HFFc6 (cell line): ENCODE results near the gene CAMK4. TPM values are rescaled to one million over a fixed set of nuclear protein-coding genes. Genes with fewer than 3 reads are reported as not detected.
A peak's percentile ranks its signal among the peaks of the same experiment; 100 is the strongest.

Experiments
- DNase-seq: peaks from one replicate; pipeline ENCODE4 v3.0.0-alpha.2; 2018
- H3K27ac Mint-ChIP-seq: 2 replicates; pipeline ENCODE4 v1.8.0; 2020; ENCODE audit warnings: mild to moderate bottlenecking, mixed read lengths
- H3K27me3 Mint-ChIP-seq: 2 replicates; pipeline ENCODE4 v1.8.0; 2021; ENCODE audit warnings: mild to moderate bottlenecking, moderate library complexity, mixed read lengths; ENCODE audit not compliant: insufficient read depth
- H3K36me3 Mint-ChIP-seq: 2 replicates; pipeline ENCODE4 v1.8.0; 2021; ENCODE audit warnings: low read depth, mixed read lengths
- H3K4me1 Mint-ChIP-seq: 2 replicates; pipeline ENCODE4 v1.8.0; 2020; ENCODE audit warnings: low read depth, mixed read lengths
- H3K4me3 Mint-ChIP-seq: 2 replicates; pipeline ENCODE4 v1.8.0; 2020; ENCODE audit warnings: mild to moderate bottlenecking, moderate library complexity, mixed read lengths
- H3K9me3 Mint-ChIP-seq: 2 replicates; pipeline ENCODE4 v1.8.0; 2020; ENCODE audit warnings: mild to moderate bottlenecking, mixed read lengths
- CTCF ChIP-seq: fragments of 200-600 bp; sonication (generic); IDR thresholded peaks from 2 replicates; pipeline ENCODE4 v1.5.0; 2021; ENCODE audit warnings: antibody characterized with exemption, mild to moderate bottlenecking
- total RNA-seq, 6 experiments: library from RNA; stranded (reverse); fragmentation: NEBNext Ultra II Directional; extraction: Animal tissue kit (Norgen Biotek cat#: 25700); gene quantifications; 2 replicates in 1 of 6; 3 replicates in 5 of 6; pipeline ENCODE4 v1.2.3, GENCODE V29; 2021

Gene CAMK4
- total RNA-seq, 6 experiments from 2014 or later, result 3.8 to 5.7 (median 4.4) TPM

GRCh38 chr5:111434800-111435199 lies 210.6 kb downstream of the CAMK4 start:
- no peak for TF ChIP-seq CTCF
- peaks cover 32% of the 10 kb centered on the region for H3K4me1 Mint-ChIP-seq
- no peak overlapping the region for H3K4me3 Mint-ChIP-seq
- H3K9me3 Mint-ChIP-seq, result no peaks in the 10 kb centered on the region
- H3K27ac Mint-ChIP-seq, result no peak overlapping the region
- H3K36me3 Mint-ChIP-seq, result no peaks in the 10 kb centered on the region
- DNase-seq, result no peak
- no peaks in the 10 kb centered on the region; the same call in 1 of the 2 replicates for H3K27me3 Mint-ChIP-seq

- DNase-seq, result peak; percentile 35
- H3K4me3 Mint-ChIP-seq, result peak overlapping the region; percentile 0; the same call in 1 of the 2 replicates
- no peak for TF ChIP-seq CTCF
- no peaks in the 10 kb centered on the region for H3K9me3 Mint-ChIP-seq
- H3K27me3 Mint-ChIP-seq, result no peaks in the 10 kb centered on the region
- peak overlapping the region; percentile 53 for H3K27ac Mint-ChIP-seq
- H3K36me3 Mint-ChIP-seq, result no peaks in the 10 kb centered on the region
- H3K4me1 Mint-ChIP-seq, result peaks cover 17% of the 10 kb centered on the region
Measured at GRCh38 chr5:111439473-111440075, 215.4 kb downstream of the CAMK4 start.

- H3K4me1 Mint-ChIP-seq, result peaks cover 17% of the 10 kb centered on the region
- H3K27ac Mint-ChIP-seq, result no peak overlapping the region
- H3K27me3 Mint-ChIP-seq, result no peaks in the 10 kb centered on the region
- no peaks in the 10 kb centered on the region for H3K36me3 Mint-ChIP-seq
- H3K4me3 Mint-ChIP-seq, result no peak overlapping the region
- TF ChIP-seq CTCF, result no peak
- no peak for DNase-seq
- no peaks in the 10 kb centered on the region for H3K9me3 Mint-ChIP-seq
Measured at GRCh38 chr5:111447099-111447498, 222.9 kb downstream of the CAMK4 start.

- DNase-seq, result no peak
- H3K4me3 Mint-ChIP-seq, result no peak overlapping the region
- H3K27ac Mint-ChIP-seq, result no peak overlapping the region
- peaks cover 24% of the 10 kb centered on the region for H3K4me1 Mint-ChIP-seq
- TF ChIP-seq CTCF, result no peak
- no peaks in the 10 kb centered on the region for H3K27me3 Mint-ChIP-seq
- no peaks in the 10 kb centered on the region for H3K36me3 Mint-ChIP-seq
- H3K9me3 Mint-ChIP-seq, result no peaks in the 10 kb centered on the region
Measured at GRCh38 chr5:111447822-111448221, 223.6 kb downstream of the CAMK4 start.

GRCh38 chr5:111453295-111453694 lies 229.1 kb downstream of the CAMK4 start:
- peak overlapping the region; percentile 86 for H3K27ac Mint-ChIP-seq
- peak overlapping the region; percentile 77 for H3K4me3 Mint-ChIP-seq
- no peak for TF ChIP-seq CTCF
- H3K4me1 Mint-ChIP-seq, result peaks cover 31% of the 10 kb centered on the region
- H3K9me3 Mint-ChIP-seq, result no peaks in the 10 kb centered on the region
- no peaks in the 10 kb centered on the region for H3K27me3 Mint-ChIP-seq
- DNase-seq, result peak; percentile 52
- no peaks in the 10 kb centered on the region for H3K36me3 Mint-ChIP-seq
